Esophagus mucosa (tissue), 1 donor: ENCODE data around the gene CLPTM1L. TPM values are rescaled to one million over a fixed set of nuclear protein-coding genes. Genes with fewer than 3 reads are reported as not detected.
"Not testable (repeated sequence)": the region's sequence is repeated elsewhere in the genome, so short reads cannot be mapped to it uniquely, and the experiment has no call there.

Experiments used
- ATAC-seq: fragments of 200-7000 bp; cut with Tn5 transposase; one replicate; pipeline ENCODE4 v1.9.1; 2020
- total RNA-seq: library from RNA; stranded (reverse); gene quantifications from one replicate; pipeline ENCODE4 v1.2.4, GENCODE V29; 2023
- donor health status: DM: yes; HTN: yes; CAD: no.

The CLPTM1L gene
- total RNA-seq, 1 donor from 2014 or later: 39.5 TPM

DNA sequence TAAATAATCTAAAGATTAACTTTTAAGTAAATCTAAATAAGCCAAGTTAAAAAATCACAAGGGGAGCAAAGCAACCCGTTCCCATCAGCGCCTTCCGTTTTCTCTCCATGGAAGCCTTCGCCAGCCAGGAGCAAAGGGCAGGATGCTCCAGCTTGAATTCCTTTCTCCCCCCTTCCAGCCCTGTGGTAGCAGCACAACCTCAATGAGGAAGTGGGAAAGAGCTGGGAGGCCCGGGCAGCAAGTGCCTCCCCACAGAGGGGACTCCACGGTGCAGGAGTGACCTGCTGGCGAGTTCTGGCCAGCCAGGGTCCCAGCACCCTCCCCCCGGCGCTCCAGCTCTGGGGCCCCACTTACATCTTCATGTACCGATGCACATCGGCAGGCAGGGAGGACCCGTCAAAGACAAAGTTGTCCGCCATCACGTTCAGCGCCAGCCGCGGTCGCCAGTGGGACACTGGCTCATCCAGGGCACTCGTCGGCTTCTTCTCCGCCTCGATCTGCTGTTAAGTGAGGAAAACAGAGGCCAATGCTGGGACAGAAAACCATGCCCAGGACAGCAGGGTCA, 6.3 kb downstream of the CLPTM1L start:
- no peak for ATAC-seq

DNA sequence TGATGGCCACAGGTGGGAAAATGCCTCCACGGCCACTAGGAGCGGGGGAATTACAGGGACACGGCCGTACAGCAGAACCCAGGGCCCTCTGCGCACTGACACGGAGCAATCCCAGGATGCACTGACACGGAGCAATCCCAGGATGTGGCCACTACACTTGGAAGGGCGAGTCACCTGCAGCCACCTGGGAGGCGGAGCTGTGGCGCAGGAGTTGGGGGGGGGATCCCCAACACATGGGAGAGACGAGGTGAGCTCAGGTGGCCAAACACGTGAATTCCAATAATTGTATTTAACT, 6.8 kb downstream of the CLPTM1L start:
- ATAC-seq: no peak

DNA sequence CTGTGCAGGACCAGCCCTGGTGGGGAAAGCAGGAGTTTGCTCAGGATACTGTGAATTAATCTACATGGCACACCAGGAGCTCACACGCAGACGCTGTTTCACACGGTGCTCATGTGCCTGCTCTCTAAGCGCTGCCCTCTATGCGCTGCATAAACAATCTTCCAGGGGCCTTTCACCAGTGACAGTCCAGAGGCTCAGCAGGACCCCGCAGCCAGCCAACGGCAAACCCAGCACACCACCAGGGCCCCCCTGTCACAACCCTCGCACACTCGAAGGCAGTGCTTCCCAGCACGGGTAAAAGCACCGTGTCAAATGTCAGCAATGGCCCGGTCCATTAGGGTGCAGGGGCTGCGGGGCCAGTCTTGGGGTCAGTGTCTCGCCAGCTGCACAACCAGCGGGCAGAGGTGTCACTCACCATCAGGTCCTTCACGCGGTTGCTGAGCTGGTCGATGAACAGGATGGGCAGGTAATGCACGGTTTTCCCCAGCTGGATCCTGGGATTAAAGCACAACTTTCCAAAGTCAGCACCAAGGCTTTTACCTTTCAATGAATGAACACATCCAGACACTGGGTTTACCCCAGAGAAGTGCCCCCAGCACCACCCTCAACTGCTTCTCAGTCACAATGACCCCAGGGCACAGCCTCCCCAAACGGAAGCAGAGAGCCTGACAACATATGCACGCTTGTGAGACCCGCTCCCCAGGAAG, 7.3 kb downstream of the CLPTM1L start:
- no peak for ATAC-seq

DNA sequence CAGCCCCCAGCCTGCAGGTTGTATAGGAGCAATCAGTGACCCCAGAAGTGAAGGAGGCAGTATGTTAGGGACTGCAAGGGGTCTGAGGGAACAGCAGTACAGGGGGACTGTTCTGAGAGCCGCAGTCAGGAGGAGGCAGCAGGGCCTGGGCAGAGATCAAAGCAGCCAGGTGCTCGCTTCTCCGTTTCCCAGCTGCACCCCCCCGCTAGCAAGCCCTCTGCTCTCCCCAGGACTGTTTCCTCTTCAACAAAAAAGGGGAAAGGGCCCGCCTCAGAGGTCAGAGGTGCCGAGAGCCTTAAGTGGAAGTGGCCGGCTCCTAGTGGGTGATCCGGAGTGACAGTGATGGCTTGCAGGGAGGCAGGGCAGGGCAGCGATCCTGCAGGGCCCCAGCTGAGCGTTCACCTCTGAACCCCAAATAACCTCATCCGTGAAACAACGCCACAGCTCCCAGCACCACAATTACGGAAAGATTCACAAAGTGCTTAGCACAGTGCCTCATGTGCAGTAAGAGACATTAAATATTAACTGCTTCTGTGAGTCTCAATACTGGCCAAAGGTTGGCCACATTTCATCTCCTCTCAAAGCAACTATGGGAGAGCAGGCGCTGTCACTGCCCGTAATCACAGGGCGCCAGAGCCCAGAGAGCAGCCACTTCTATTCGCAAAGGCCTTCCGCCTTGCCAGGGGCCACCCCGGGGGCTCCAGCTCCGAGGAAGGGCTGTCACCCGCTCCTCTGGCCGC, 8.0 kb downstream of the CLPTM1L start:
- ATAC-seq: no peak

DNA sequence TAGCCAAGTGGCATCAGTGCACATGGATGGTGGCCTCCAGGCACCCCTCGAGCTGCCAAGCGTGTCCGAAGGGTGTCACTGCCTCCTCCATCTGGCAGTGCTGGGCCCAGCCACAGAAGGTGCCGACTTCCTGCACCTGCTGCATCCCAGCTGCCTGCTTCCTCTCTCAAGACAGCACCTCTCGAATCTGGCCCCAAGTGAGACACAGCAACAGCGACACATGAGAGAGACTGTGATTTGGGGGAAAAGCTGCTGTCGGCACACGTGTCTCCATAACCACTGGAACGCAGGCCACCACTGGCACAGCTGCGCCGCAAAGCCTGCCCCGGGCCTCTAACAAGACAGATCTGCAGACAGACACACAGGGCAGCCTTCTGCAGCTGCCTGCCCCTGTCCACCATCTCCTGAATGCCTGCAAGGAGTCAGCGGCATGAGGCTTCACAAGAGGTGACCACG, 8.8 kb downstream of the CLPTM1L start:
- ATAC-seq: no peak

DNA sequence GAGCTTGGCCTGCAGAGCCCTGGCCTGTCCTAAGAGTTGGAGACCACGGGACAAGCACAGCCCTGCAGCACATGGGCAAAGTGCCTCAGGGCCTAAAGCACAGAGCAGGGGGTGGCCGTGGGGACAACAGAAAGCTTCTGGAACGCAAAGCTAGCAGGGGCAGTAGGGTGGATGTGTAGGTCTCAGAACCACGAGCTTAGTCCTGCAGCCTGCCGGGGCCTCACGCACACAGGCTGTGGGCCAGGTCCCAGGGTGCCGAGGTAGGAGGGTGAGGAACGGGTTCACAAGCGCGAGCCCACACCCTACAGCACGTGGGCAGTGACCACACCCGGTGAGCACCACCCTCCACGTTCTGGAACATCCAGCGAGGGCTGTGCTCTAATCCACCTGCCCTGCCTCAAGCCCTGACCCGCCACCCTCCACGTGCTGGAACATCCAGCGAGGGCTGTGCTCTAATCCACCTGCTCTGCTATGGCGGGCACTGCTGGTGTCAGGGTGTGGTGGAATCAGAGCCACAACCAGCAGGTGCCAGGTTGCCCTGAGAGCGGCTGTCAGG, 9.3 kb downstream of the CLPTM1L start:
- ATAC-seq: peak; percentile 39

DNA sequence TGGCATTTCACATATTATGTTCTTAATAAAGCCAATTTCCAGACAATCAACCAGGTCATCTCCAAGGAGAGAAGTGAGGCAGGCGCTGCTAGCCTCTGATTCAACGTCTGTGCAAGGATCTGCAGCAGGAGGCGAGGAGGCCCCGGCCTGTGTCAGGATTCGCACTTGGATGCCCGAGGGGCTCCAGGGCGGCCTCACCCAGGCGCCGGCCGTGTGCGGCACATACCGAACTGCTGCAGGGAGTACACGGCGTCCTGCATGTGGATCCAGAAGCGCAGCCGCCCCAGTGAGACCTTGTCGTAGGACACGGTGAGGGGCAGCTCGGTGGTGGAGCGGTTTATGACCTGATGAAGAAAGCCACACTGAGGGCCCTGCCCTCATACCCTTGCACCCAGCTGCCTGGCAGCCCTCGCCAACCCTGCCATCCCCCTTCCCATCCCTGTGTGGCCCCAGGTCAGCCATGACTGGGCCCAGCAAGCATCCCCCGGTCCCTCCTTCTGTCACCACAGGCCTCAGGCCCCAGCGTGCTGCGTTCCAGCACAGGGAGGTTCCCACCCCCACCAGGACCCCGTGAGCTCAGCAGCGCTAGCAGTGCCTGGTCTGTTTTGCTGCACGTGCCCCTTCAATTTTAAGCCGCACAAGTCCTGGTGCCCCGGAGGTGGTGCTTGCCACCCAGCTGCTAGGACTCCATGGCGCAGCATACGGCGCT, 9.9 kb downstream of the CLPTM1L start:
- no peak for ATAC-seq

DNA sequence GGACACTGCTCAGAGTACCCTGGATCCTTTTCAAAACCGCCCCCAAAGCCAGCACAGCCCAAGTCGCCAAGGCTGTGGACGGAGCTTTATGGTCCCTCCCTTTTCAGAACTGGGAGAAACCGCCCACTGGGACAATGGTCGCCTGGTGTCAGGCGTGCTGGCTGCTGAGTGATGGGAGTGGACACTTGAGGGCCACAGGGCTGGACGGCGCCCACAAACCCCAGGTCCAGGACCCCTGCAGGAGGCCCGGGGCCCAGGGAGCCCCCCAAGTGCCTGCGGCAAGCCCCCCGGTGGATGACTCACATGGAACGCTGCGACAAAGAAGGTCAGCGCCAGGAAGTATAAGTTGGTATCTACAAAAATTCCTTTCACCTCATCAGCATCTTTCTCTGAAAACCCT, 10.9 kb downstream of the CLPTM1L start:
- ATAC-seq: no peak

DNA sequence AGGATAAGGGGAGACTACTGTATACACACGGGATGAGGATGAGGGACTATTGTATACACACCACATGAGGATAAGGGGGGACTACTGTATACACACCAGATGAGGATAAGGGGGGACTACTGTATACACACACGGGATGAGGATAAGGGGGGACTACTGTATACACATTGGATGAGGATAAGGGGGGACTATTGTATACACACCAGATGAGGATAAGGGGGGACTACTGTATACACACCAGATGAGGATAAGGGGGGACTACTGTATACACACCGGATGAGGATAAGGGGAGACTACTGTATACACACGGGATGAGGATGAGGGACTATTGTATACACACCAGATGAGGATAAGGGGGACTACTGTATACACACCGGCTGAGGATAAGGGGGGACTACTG, 11.6 kb downstream of the CLPTM1L start:
- ATAC-seq: not testable (repeated sequence)

DNA sequence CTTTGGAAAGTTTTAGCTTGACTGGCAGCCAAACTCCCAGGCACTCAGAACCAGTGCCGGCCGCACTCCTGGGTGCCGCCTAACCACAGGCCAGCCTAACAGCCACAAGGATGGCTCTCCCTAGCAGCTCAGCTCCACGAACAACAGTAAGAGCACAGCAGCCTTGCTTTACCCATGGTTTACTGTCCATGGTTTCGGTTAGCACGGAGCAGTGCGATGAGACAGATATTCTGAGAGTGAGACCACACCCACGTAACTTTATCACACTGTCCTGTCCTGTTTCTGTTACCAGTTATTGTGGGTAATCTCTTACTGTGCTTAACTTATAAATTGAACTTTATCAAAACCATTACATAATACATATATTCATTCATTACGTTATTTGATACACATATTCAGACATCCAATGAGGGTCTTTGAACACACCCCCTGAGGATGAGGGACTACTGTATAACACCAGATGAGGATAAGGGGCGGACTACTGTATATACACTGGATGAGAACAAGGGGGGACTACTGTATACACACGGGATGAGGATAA, 12.4 kb downstream of the CLPTM1L start:
- ATAC-seq: no peak

DNA sequence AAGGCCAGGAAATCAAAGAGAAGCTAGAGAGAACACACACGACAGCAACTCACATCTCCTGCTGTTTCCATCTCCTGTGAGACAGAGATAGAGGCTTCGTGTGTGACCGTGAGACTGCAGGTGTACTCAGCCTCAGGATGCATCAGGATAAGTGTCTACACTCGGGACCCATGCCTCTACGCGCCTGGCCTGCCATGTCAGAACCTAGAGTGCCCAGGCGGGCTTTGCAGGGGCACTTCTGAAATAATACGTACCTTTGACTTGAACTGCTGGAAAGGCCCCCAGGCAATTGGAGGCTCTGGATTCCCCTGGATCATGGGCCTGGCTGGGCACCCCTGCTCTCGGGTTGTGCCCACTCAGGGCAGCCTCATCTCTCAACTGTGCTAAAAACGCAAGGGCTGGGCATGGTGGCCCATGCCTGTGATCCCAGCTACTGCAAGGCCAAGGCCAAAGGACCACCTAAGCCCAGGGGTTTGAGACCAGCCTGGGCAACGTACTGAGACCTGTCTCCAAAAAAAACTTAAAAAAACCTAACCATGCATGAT, 13.0 kb downstream of the CLPTM1L start:
- ATAC-seq: no peak

DNA sequence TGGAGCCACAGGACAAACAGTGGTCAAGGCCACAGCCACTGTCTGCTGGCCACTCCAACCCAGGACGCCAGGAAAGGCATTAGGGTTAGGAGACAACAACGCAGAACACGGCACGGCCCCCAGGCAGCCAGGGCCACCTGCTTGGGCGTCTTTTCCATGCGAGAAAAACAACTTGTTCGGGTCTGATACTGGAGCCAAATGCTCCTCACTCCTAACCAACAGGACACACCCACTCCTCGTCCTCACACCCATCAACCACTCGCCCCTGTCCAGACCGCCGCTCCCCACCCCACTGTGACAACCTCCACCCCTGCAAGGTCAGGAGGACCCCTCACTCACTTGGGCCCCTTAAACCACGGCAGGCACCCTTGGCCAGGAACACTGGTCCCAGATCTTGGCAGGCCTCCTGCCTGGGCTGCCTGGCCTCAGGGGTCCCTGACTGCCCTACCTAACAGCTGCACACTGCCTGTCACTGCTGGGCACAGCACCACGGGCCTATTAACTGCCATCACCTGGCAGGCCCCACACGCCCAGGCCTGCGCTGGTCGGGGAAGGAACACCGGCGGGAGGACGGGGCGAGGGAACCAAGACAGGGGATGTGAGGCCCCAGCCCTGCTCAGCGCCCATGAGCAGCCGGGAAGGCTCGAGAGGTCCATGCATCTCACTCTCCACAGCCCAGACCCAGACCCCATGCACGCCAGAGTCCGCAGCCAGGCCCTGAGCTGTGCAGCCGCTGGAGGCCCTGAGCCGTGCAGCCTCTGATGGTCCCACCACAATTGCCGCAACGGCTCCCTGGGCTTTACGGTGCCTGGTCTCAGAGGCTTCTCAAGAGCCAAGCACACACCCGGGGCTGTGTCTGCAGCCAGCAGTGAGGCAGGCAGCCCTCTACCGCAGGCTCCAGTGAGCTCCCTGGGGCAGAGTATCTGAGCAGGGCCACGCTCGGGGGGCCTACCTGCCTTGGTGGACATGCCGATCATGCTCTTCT, 13.8 kb downstream of the CLPTM1L start:
- ATAC-seq: peak; percentile 44

DNA sequence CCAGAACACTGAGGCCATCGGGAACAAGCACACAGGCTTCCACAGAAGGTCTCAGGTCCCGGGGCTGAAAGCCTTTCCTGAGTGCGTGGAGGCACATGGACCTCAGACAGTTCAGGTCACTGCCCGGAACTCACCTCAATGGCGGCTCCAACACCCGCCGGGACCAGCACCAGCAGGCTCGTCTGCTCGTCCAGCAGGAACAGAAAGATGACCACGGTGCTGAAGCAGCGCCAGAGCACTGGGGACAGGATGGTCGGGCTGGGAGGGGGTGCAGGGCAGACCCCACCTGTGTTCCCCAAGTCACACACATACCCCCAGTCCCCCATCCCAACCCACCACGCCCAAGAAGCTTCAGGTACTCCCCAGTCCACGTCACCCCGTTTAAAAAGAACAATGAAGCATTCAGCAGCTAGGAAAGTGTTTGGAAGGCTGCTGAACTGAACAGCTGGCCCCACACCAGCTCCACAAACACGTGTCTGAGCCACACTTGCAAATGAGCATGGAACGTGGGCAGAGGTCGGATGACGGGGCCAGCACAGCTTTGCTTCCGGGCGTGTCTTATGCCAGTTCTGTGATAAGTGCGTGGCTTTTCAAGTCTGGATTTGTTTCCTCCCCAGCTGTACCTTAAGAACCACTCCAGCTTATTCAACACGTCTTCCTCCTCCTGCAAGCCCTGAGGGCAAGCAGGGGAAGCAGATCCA, 14.6 kb downstream of the CLPTM1L start:
- peak; percentile 96 for ATAC-seq

DNA sequence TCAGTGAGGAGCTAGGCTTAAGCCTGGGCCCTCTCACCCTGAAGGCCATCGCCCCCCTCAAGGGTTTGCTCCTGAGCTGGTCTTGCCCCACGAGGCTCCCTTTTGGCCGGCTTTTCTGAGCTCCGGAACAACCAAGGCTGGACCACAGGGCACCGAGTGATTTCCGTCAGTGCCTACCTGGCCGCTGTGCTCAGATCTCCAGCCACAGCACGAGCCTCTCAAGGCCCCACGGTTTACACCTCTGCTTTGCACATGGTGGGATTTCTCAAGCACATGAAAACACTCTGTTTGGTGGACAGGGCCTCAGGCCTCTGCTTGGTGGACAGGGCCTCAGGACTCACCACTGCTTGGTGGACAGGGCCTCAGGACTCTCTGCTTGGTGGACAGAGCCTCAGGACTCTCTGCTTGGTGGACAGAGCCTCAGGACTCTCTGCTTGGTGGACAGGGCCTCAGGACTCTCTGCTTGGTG, 15.8 kb downstream of the CLPTM1L start:
- no peak for ATAC-seq

DNA sequence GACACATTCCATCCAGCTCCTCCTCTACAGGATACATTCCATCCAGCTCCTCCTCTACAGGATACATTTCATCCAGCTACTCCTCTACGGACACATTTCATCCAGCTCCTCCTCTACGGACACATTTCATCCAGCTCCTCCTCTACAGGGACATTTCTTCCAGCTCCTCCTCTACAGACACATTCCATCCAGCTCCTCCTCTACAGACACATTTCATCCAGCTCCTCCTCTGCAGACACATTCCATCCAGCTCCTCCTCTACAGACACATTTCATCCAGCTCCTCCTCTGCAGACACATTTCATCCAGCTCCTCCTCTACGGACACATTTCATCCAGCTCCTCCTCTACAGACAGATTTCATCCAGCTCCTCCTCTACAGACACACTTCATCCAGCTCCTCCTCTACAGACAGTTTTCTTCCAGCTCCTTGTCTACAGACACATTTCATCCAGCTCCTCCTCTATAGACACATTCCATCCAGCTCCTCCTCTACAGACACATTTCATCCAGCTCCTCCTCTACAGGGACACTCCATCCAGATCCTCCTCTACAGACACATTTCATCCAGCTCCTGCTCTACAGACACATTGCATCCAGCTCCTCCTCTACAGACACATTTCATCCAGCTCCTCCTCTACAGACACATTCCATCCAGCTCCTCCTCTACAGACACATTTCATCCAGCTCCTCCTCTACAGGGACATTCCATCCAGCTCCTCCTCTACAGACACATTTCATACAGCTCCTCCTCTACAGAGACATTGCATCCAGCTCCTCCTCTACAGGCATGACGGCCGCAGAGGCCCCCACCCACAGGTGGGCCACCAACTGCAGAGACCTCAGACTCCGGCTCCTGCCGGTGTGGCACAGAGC, 16.4 kb downstream of the CLPTM1L start:
- ATAC-seq: not testable (repeated sequence)

DNA sequence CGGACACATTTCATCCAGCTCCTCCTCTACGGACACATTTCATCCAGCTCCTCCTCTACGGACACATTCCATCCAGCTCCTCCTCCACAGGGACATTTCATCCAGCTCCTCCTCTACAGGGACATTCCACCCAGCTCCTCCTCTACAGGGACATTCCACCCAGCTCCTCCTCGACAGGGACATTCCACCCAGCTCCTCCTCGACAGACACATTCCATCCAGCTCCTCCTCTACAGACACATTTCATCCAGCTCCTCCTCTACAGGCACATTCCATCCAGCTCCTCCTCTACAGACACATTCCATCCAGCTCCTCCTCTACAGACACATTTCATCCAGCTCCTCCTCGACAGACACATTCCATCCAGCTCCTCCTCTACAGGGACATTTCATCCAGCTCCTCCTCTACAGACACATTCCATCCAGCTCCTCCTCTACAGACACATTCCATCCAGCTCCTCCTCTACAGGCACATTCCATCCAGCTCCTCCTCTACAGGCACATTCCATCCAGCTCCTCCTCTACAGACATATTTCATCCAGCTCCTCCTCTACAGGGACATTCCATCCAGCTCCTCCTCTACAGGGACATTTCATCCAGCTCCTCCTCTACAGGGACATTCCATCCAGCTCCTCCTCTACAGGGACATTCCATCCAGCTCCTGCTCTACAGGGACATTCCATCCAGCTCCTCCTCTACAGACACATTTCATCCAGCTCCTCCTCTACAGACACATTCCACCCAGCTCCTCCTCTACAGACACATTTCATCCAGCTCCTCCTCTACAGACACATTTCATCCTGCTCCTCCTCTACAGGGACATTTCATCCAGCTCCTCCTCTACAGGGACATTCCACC, 17.8 kb downstream of the CLPTM1L start:
- not testable (repeated sequence) for ATAC-seq

DNA sequence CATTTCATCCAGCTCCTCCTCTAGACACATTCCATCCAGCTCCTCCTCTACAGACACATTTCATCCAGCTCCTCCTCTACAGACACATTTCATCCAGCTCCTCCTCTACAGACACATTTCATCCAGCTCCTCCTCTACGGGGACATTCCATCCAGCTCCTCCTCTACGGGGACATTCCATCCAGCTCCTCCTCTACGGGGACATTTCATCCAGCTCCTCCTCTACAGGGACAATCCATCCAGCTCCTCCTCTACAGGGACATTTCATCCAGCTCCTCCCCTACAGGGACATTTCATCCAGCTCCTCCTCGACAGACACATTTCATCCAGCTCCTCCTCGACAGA, 18.4 kb downstream of the CLPTM1L start:
- not testable (repeated sequence) for ATAC-seq

DNA sequence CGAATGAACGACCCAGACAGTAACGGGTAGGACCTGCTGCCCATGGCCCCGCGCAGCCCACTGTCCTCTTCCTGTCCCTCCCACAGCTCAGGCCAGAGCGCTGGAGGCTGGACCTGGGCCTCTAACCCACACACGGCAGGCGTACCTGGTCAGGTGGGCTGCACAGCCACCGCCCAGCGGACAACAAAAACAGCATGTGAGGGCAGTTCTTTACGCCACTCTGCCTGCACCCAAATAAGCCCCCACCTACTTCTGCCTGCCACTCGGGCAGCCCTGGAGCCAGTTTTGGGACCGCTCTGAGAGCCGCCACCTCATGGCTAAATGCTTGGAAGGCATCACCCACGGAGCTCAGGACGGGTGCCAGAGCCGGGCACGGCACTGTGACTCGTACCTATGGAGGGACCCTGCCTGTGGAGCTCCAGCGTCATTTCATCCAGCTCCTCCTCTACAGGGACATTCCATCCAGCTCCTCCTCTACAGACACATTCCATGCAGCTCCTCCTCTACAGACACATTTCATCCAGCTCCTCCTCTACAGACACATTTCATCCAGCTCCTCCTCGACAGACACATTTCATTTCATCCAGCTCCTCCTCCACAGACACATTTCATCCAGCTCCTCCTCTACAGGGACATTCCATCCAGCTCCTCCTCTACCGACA, 18.9 kb downstream of the CLPTM1L start:
- ATAC-seq: no peak
